ENCODE data around the gene DZANK1.

GRCh38 chr20:18390201-18390600, 76.6 kb downstream of the DZANK1 start:
- TF ChIP-seq CTCF (optimal IDR thresholded peaks at IDR 0.05 in 1 of 3, IDR thresholded peaks at IDR 0.05 in 1 of 3, conservative IDR thresholded peaks at IDR 0.05 in 1 of 3; ENCODE audit: extremely low read depth in 1 of 3, insufficient read depth in 2 of 3, low read length in 3 of 3) (no peak), EZH2 (IDR thresholded peaks at IDR 0.05; ENCODE audit: low read length) (no peak)

Data from keratinocyte (primary cell).